AG09319 (cell line): ENCODE data around the gene AHNAK2.

Experiments
- DNase-seq: peaks from one replicate; pipeline ENCODE4 v3.0.0-alpha.2; 2010; ENCODE audit warnings: low read depth; ENCODE audit errors: extremely low read depth
- CTCF ChIP-seq: IDR thresholded peaks from 2 replicates; pipeline ENCODE4 v1.5.1; 2011; ENCODE audit warnings: low read depth, mild to moderate bottlenecking, inconsistent platforms, low read length, moderate library complexity

AHNAK2 gene

GRCh38 chr14:104937694-104938365, 40.3 kb downstream of the AHNAK2 start:
- no peak for DNase-seq
- no peak for TF ChIP-seq CTCF

DNA sequence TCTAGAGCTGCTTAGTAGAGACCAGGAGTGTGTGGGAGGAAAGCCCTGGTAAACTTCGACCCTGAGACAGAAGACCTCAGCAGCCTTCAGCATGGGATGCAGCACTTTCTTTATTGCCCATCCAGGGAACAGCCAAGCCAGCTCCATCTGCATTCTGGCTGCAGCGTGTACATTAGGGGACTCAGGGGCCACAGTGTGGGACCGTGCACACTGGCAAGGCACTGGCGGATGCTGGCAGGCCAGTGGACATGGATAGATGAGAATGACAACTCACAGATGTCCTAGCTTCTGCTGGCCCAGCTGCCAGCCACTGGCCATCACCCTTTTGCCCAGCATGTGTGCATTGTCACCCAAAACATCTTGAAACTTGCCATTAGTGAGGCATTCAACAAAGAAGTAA, 41.0 kb downstream of the AHNAK2 start:
- no peak for DNase-seq
- no peak for TF ChIP-seq CTCF

DNA sequence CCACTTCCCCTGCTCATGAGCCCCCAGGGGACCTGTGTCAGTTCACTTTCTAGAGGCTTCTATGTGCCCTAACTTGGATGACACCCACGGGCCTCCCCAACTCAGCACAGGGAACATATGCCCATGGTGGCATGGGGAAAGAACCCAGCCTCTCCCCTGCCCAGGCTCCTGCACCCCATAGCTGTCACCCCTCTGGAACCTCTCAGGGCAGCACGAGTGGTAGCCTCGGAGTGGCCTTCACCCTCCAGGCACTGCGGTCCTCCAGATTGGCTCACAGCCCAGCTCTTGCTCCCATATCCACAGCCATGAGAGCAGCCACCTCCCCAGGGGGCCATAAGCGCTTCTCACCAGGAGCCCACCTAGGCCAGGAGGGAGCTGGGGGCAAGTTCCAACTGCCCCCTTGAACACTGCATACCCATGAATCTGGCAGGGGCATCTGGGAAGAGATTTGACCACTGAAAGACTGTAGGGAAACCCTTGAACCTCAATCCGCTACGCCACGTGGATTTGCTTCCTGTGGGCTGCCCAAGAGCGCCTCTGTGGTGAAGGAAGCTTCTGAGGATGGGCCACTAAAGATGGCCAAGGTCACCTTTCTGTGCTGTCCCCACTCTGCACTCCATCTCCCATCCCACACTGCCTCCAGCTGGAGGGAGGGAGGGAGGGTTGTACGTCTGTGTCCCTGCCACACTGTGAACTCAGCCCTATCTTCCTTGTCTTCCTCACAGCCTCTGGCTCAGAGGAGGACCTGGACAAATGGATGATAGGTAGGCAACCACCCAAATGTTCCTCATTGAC, 41.6 kb downstream of the AHNAK2 start:
- no peak for TF ChIP-seq CTCF
- no peak for DNase-seq

GRCh38 chr14:104935955-104936354, 42.2 kb downstream of the AHNAK2 start:
- TF ChIP-seq CTCF, result no peak
- no peak for DNase-seq

- TF ChIP-seq CTCF, result no peak
- no peak for DNase-seq
Observed at GRCh38 chr14:104935026-104935650, 43.0 kb downstream of the AHNAK2 start.

DNA sequence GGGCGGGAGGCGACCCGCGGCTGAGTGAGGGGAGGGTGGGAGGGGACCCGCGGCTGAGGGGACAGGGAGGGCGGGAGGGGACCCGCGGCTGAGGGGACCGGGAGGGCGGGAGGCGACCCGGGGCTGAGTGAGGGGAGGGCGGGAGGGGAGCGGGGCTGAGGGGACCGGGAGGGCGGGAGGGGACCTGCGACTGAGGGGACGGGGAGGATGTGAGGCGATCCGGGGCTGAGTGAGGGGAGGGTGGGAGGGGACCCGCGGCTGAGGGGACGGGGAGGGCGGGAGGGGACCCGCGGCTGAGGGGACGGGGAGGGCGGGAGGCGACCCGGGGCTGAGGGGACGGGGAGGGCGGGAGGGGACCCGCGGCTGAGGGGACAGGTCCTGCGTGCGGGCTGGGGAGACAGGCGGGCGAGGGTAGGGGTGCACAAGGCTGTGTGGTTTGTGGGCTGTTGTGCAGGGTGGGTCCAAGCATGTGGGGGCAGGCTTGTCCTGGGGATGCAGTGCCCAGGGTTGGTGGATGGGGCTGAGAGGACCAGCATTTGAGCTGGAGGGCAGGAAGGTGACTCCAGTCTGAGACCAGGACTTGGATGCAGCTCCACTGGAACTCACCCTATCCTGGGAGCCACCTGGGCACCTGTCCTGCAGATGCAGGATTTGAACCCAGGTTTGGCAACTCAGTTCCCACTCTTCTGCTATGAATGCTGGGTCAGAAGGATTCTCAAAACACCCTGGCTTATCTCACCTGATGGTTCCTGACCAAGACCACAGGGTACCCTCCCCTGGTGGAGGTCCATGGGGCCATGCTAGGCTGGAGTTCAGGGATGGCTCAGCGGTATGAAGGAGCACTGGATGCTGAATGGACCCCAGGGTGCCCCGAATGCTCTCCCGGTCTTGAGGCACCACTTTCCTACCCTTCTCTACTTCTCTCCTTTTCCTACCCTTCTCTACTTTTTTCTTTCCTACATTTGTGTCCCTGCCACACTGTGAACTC, 44.1 kb downstream of the AHNAK2 start:
- DNase-seq, result no peak
- TF ChIP-seq CTCF, result no peak
